Dermis blood vessel endothelial cell (primary cell): ENCODE measurements around the gene LY6G5B. TPM values are rescaled to one million over a fixed set of nuclear protein-coding genes. Genes with fewer than 3 reads are reported as not detected.

Experiments used
- DNase-seq: peaks from one replicate; pipeline ENCODE4 v3.0.0; 2010
- total RNA-seq: library from RNA; depleted of rRNA; stranded (reverse); fragments of >200 nt; gene quantifications from 2 replicates; pipeline ENCODE4 v1.2.3, GENCODE V29; 2014

Gene LY6G5B
- total RNA-seq, 1 donor from 2014 or later: 3.2 TPM

GRCh38 chr6:31717499-31718222 lies 47.9 kb downstream of the LY6G5B start:
- DNase-seq: no peak

- no peak for DNase-seq
These were observed 48.5 kb downstream of the LY6G5B start for GRCh38 chr6:31718265-31718664.

GRCh38 chr6:31719001-31719400 lies 49.2 kb downstream of the LY6G5B start:
- no peak for DNase-seq

GRCh38 chr6:31720196-31720770 lies 50.5 kb downstream of the LY6G5B start:
- DNase-seq: no peak

- no peak for DNase-seq
These were observed 51.7 kb downstream of the LY6G5B start, which contains the start of gene LY6G6C for GRCh38 chr6:31721351-31722020. Gene LY6G6C (minus strand): TSS chr6:31721746. CDS start chr6:31721679, 67 bp downstream.

- no peak for DNase-seq
These were observed 52.4 kb downstream of the LY6G5B start for GRCh38 chr6:31722173-31722572.

Other genes starting within 250 kb of the LY6G5B start
- gene MICB, start 171.8 kb upstream of the LY6G5B start, total RNA-seq: 14.5 and 29.3 TPM in 2 replicates
- gene MCCD1, start 141.0 kb upstream of the LY6G5B start, total RNA-seq: not detected in 2 replicates
- 308 and 381 TPM in 2 replicates for gene DDX39B, start 128.0 kb upstream of the LY6G5B start, total RNA-seq
- 0.19 and 0.51 TPM in 2 replicates for gene ATP6V1G2, start 123.4 kb upstream of the LY6G5B start, total RNA-seq
- gene NFKBIL1, start 122.4 kb upstream of the LY6G5B start, total RNA-seq: 21.0 and 30.8 TPM in 2 replicates
- gene LTA, start 97.7 kb upstream of the LY6G5B start, total RNA-seq: not detected in 2 replicates
- gene TNF, start 94.4 kb upstream of the LY6G5B start, total RNA-seq: 0.17 TPM in 1 of 2 replicates, not detected in the other
- 3.4 and 30.5 TPM in 2 replicates for gene LTB, start 87.6 kb upstream of the LY6G5B start, total RNA-seq
- 0.37 TPM in 1 of 2 replicates, not detected in the other for gene LST1, start 83.7 kb upstream of the LY6G5B start, total RNA-seq
- not detected in 2 replicates for gene NCR3, start 77.0 kb upstream of the LY6G5B start, total RNA-seq
- gene AIF1, start 54.7 kb upstream of the LY6G5B start, total RNA-seq: not detected in 2 replicates
- 32.2 and 70.8 TPM in 2 replicates for gene PRRC2A, start 49.3 kb upstream of the LY6G5B start, total RNA-seq
- 133 and 309 TPM in 2 replicates for gene BAG6, start 17.3 kb upstream of the LY6G5B start, total RNA-seq
- gene APOM, start 14.1 kb upstream of the LY6G5B start, total RNA-seq: 0.34 and 0.37 TPM in 2 replicates
- 20.6 and 28.6 TPM in 2 replicates for gene C6orf47, start 9.2 kb upstream of the LY6G5B start, total RNA-seq
- gene GPANK1, start 5.0 kb upstream of the LY6G5B start, total RNA-seq: 11.9 and 12.9 TPM in 2 replicates
- gene CSNK2B, start 3.9 kb upstream of the LY6G5B start, total RNA-seq: 111 and 116 TPM in 2 replicates
- 3.6 and 4.5 TPM in 2 replicates for gene LY6G5C, start 11.1 kb downstream of the LY6G5B start, total RNA-seq
- gene ABHD16A, start 33.3 kb downstream of the LY6G5B start, total RNA-seq: 60.7 and 66.9 TPM in 2 replicates
- not detected in 2 replicates for gene LY6G6F, start 36.9 kb downstream of the LY6G5B start, total RNA-seq
- not detected in 2 replicates for gene LY6G6D, start 45.4 kb downstream of the LY6G5B start, total RNA-seq
- gene LY6G6C, start 51.8 kb downstream of the LY6G5B start, total RNA-seq: not detected in 2 replicates
- gene MPIG6B, start 53.4 kb downstream of the LY6G5B start, total RNA-seq: not detected in 2 replicates
- gene DDAH2, start 59.3 kb downstream of the LY6G5B start, total RNA-seq: 126 and 150 TPM in 2 replicates
- gene CLIC1, start 66.6 kb downstream of the LY6G5B start, total RNA-seq: 543 and 615 TPM in 2 replicates
- gene MSH5, start 70.0 kb downstream of the LY6G5B start, total RNA-seq: 7.1 and 8.5 TPM in 2 replicates
- gene SAPCD1, start 92.7 kb downstream of the LY6G5B start, total RNA-seq: 1.4 and 2.4 TPM in 2 replicates
- 0.05 and 0.34 TPM in 2 replicates for gene VWA7, start 107.4 kb downstream of the LY6G5B start, total RNA-seq
- 39.7 and 116 TPM in 2 replicates for gene VARS1, start 125.8 kb downstream of the LY6G5B start, total RNA-seq
- 32.0 and 36.9 TPM in 2 replicates for gene LSM2, start 137.0 kb downstream of the LY6G5B start, total RNA-seq
- 0.51 and 0.85 TPM in 2 replicates for gene HSPA1L, start 145.3 kb downstream of the LY6G5B start, total RNA-seq
- gene HSPA1A, start 145.6 kb downstream of the LY6G5B start, total RNA-seq: 139 and 155 TPM in 2 replicates
- gene HSPA1B, start 157.8 kb downstream of the LY6G5B start, total RNA-seq: 68.8 and 71.5 TPM in 2 replicates
- gene NEU1, start 192.8 kb downstream of the LY6G5B start, total RNA-seq: 66.8 and 78.1 TPM in 2 replicates
- gene SLC44A4, start 209.0 kb downstream of the LY6G5B start, total RNA-seq: 0.05 and 0.17 TPM in 2 replicates
- gene EHMT2, start 227.7 kb downstream of the LY6G5B start, total RNA-seq: 45.9 and 58.9 TPM in 2 replicates
- 3.6 and 4.9 TPM in 2 replicates for gene ZBTB12, start 232.1 kb downstream of the LY6G5B start, total RNA-seq